Measurements from ENCODE around the gene TADA2A. TPM values are rescaled to one million over a fixed set of nuclear protein-coding genes. Genes with fewer than 3 reads are reported as not detected.
A peak's percentile ranks its signal among the peaks of the same experiment; 100 is the strongest.

TADA2A gene
- polyA plus RNA-seq, 1 donor (not counting 4 experiments of a cell fraction or from before 2014, with no cell fraction given), result 13.8 TPM

GRCh38 chr17:37361543-37361942, 45.1 kb upstream of the TADA2A start:
- peak overlapping the region; percentile 86 for H3K27ac ChIP-seq (ENCODE audit: control insufficient read depth, insufficient read depth, low read length)
- peaks cover 22% of the 10 kb centered on the region for H3K79me2 ChIP-seq (ENCODE audit: control insufficient read depth, insufficient read depth, low read length)
- H3K27me3 ChIP-seq (ENCODE audit: control insufficient read depth, extremely low read depth, insufficient read depth, low read length), result no peaks in the 10 kb centered on the region
- DNase-seq (ENCODE audit: low read depth, low spot score), result peak; percentile 82
- TF ChIP-seq EZH2 (IDR thresholded peaks at IDR 0.05; ENCODE audit: low read length) (no peak), CTCF (optimal IDR thresholded peaks at IDR 0.05 in 1 of 3, IDR thresholded peaks at IDR 0.05 in 1 of 3, conservative IDR thresholded peaks at IDR 0.05 in 1 of 3; ENCODE audit: extremely low read depth in 1 of 3, insufficient read depth in 2 of 3, low read length in 3 of 3) (no peak)
- H3K9me1 ChIP-seq (ENCODE audit: control insufficient read depth, extremely low read depth, insufficient read depth, low read length), result no peaks in the 10 kb centered on the region
- peaks cover 42% of the 10 kb centered on the region for H3K4me1 ChIP-seq (ENCODE audit: control insufficient read depth, extremely low read depth, insufficient read depth, low read length)
- peak overlapping the region in 2 of 3 experiments; percentile 20 to 22 for H3K4me3 ChIP-seq (ENCODE audit: control insufficient read depth in 2 of 3, extremely low read depth in 1 of 3, insufficient read depth in 2 of 3, low read depth in 1 of 3, low read length in 3 of 3)
- H3K9me3 ChIP-seq (ENCODE audit: control insufficient read depth, low read depth, low read length), result no peaks in the 10 kb centered on the region
- H3K4me2 ChIP-seq (ENCODE audit: control insufficient read depth, extremely low read depth, insufficient read depth, low read depth, low read length), result peak overlapping the region; percentile 82
- H2AFZ ChIP-seq (ENCODE audit: control insufficient read depth, low read length), result peak overlapping the region; percentile 66
- dilution Hi-C loops (cut with MboI; ENCODE audit: extremely low pct_ligation_motif_present, low sequenced_read_pairs), result no loop called here
- H3K36me3 ChIP-seq (ENCODE audit: control insufficient read depth in 2 of 2, extremely low read depth in 1 of 2, insufficient read depth in 2 of 2, low read length in 2 of 2), result no peaks in the 10 kb centered on the region
- FAIRE-seq, result no peak
- no peak overlapping the region for H3K9ac ChIP-seq (ENCODE audit: control insufficient read depth, extremely low read depth, insufficient read depth, low read length)
- no peaks in the 10 kb centered on the region for H4K20me1 ChIP-seq (ENCODE audit: control insufficient read depth, extremely low read depth, insufficient read depth, low read length)

DNA sequence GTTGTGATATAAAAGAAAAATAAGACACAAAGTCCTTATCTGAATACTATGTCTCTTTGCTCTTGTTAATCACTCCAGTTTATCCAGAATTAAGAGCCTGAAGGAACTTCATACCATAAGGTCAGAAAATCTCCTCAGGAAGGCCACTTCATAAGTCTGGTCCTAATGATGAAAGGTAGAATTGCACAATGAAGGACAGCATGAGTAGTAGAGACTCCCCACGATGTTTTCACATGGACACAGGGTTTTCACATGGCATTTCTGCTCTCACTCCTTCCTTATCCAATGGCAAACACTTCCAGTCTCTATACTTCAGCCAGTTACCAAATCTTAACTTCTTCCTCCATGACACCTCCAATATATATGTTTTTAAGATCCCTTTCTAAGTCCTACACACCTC, 41.1 kb upstream of the TADA2A start:
- no peaks in the 10 kb centered on the region for H4K20me1 ChIP-seq (ENCODE audit: control insufficient read depth, extremely low read depth, insufficient read depth, low read length)
- dilution Hi-C loops (cut with MboI; ENCODE audit: extremely low pct_ligation_motif_present, low sequenced_read_pairs), result no loop called here

More for the DNA sequence above, 41.1 kb upstream of the TADA2A start:
- H3K27ac ChIP-seq (ENCODE audit: control insufficient read depth, insufficient read depth, low read length), result no peak overlapping the region
- DNase-seq (ENCODE audit: low read depth, low spot score) (no peak), FAIRE-seq (no peak)
- no peak for TF ChIP-seq CTCF (optimal IDR thresholded peaks at IDR 0.05 in 1 of 3, IDR thresholded peaks at IDR 0.05 in 1 of 3, conservative IDR thresholded peaks at IDR 0.05 in 1 of 3; ENCODE audit: extremely low read depth in 1 of 3, insufficient read depth in 2 of 3, low read length in 3 of 3)
- no peak for TF ChIP-seq EZH2 (IDR thresholded peaks at IDR 0.05; ENCODE audit: low read length)
- no peaks in the 10 kb centered on the region for H3K9me3 ChIP-seq (ENCODE audit: control insufficient read depth, low read depth, low read length)
- no peaks in the 10 kb centered on the region for H3K9me1 ChIP-seq (ENCODE audit: control insufficient read depth, extremely low read depth, insufficient read depth, low read length)
- no peak overlapping the region for H3K9ac ChIP-seq (ENCODE audit: control insufficient read depth, extremely low read depth, insufficient read depth, low read length)
- H2AFZ ChIP-seq (ENCODE audit: control insufficient read depth, low read length), result no peak overlapping the region
- no peaks in the 10 kb centered on the region for H3K36me3 ChIP-seq (ENCODE audit: control insufficient read depth in 2 of 2, extremely low read depth in 1 of 2, insufficient read depth in 2 of 2, low read length in 2 of 2)
- no peaks in the 10 kb centered on the region for H3K27me3 ChIP-seq (ENCODE audit: control insufficient read depth, extremely low read depth, insufficient read depth, low read length)
- H3K4me3 ChIP-seq (ENCODE audit: control insufficient read depth in 2 of 3, extremely low read depth in 1 of 3, insufficient read depth in 2 of 3, low read depth in 1 of 3, low read length in 3 of 3), result no peak overlapping the region
- H3K4me1 ChIP-seq (ENCODE audit: control insufficient read depth, extremely low read depth, insufficient read depth, low read length), result peaks cover 17% of the 10 kb centered on the region
- no peaks in the 10 kb centered on the region for H3K79me2 ChIP-seq (ENCODE audit: control insufficient read depth, insufficient read depth, low read length)
- H3K4me2 ChIP-seq (ENCODE audit: control insufficient read depth, extremely low read depth, insufficient read depth, low read depth, low read length), result no peak overlapping the region

Data from keratinocyte (primary cell).